Lower leg skin (tissue), 3 donors: ENCODE measurements around the gene MRPL51.

Experiments used
- POLR2A ChIP-seq, 2 donors: fragments of 450-650 bp; IDR thresholded peaks; one replicate each; pipeline ENCODE4 v1.6.1; 2016 to 2017; ENCODE audit warnings: antibody characterized with exemption in 2 of 2, mild to moderate bottlenecking in 1 of 2, moderate library complexity in 1 of 2
- TF ChIP-seq, protein P1 (sequence below), 3 donors: fragments of 450-650 bp; IDR thresholded peaks; one replicate each; pipeline ENCODE4 v1.5.1; 2016; ENCODE audit warnings: antibody characterized with exemption in 3 of 3, mild to moderate bottlenecking in 3 of 3, moderate library complexity in 2 of 3

GRCh38 chr12:6500466-6500865, 7.4 kb upstream of the MRPL51 start:
- no peak for TF ChIP-seq POLR2A (IDR thresholded peaks at IDR 0.05)
- TF ChIP-seq, protein P1, sequence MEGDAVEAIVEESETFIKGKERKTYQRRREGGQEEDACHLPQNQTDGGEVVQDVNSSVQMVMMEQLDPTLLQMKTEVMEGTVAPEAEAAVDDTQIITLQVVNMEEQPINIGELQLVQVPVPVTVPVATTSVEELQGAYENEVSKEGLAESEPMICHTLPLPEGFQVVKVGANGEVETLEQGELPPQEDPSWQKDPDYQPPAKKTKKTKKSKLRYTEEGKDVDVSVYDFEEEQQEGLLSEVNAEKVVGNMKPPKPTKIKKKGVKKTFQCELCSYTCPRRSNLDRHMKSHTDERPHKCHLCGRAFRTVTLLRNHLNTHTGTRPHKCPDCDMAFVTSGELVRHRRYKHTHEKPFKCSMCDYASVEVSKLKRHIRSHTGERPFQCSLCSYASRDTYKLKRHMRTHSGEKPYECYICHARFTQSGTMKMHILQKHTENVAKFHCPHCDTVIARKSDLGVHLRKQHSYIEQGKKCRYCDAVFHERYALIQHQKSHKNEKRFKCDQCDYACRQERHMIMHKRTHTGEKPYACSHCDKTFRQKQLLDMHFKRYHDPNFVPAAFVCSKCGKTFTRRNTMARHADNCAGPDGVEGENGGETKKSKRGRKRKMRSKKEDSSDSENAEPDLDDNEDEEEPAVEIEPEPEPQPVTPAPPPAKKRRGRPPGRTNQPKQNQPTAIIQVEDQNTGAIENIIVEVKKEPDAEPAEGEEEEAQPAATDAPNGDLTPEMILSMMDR (IDR thresholded peaks at IDR 0.05) = no peak
